H9 (cell line): Measurements from ENCODE around the gene ADORA2B. TPM values are rescaled to one million over a fixed set of nuclear protein-coding genes. Genes with fewer than 3 reads are reported as not detected.
"Not testable (repeated sequence)": the region's sequence is repeated elsewhere in the genome, so short reads cannot be mapped to it uniquely, and the experiment has no call there.

Source experiments
- DNase-seq: peaks from one replicate; pipeline ENCODE4 v3.0.0-alpha.2; 2017
- H2AFZ ChIP-seq: one replicate; pipeline ENCODE4 v1.6.1; 2013; ENCODE audit warnings: mild to moderate bottlenecking, low read length, control low read depth, moderate library complexity
- H2AK5ac ChIP-seq: 2 replicates; pipeline ENCODE4 v1.6.1; 2013; ENCODE audit warnings: low read length, control low read depth, mixed read lengths; ENCODE audit not compliant: insufficient read length
- H2BK120ac ChIP-seq: one replicate; pipeline ENCODE4 v1.6.1; 2013; ENCODE audit warnings: low read depth, mild to moderate bottlenecking, low read length, control low read depth, inconsistent platforms; ENCODE audit not compliant: poor library complexity, severe bottlenecking
- H2BK12ac ChIP-seq: 2 replicates; pipeline ENCODE4 v1.6.1; 2013; ENCODE audit warnings: low read length, control low read depth, mixed read lengths, low read depth; ENCODE audit not compliant: insufficient read length
- H2BK15ac ChIP-seq: 2 replicates; pipeline ENCODE4 v1.6.1; 2013; ENCODE audit warnings: low read depth, low read length, control low read depth
- H2BK20ac ChIP-seq: one replicate; pipeline ENCODE4 v1.6.1; 2013; ENCODE audit warnings: low read depth, mild to moderate bottlenecking, low read length, control low read depth, inconsistent platforms; ENCODE audit not compliant: poor library complexity, severe bottlenecking
- H2BK5ac ChIP-seq: 2 replicates; pipeline ENCODE4 v1.6.1; 2013; ENCODE audit warnings: low read length, control low read depth, mixed read lengths; ENCODE audit not compliant: insufficient read length
- H3K14ac ChIP-seq: 2 replicates; pipeline ENCODE4 v1.6.1; 2013; ENCODE audit warnings: low read length, control low read depth; ENCODE audit not compliant: insufficient read depth
- H3K18ac ChIP-seq: 2 replicates; pipeline ENCODE4 v1.6.1; 2013; ENCODE audit warnings: low read depth, mild to moderate bottlenecking, mixed read lengths, low read length, control low read depth; ENCODE audit not compliant: insufficient read length
- H3K23ac ChIP-seq: 2 replicates; pipeline ENCODE4 v1.6.1; 2013; ENCODE audit warnings: low read length, control low read depth, mixed read lengths, low read depth; ENCODE audit not compliant: insufficient read length
- H3K23me2 ChIP-seq: 2 replicates; pipeline ENCODE4 v1.6.1; 2013; ENCODE audit warnings: low read depth, mild to moderate bottlenecking, mixed read lengths, low read length, control low read depth; ENCODE audit not compliant: insufficient read length, poor library complexity, severe bottlenecking
- H3K27ac ChIP-seq: 2 replicates; pipeline ENCODE4 v1.5.1; 2013; ENCODE audit warnings: low read length, control low read depth, mixed read lengths, low read depth; ENCODE audit not compliant: insufficient read length
- H3K27me3 ChIP-seq: 2 replicates; pipeline ENCODE4 v1.6.1; 2013; ENCODE audit warnings: low read length, control low read depth, inconsistent platforms; ENCODE audit not compliant: insufficient read depth
- H3K4ac ChIP-seq: 2 replicates; pipeline ENCODE4 v1.6.1; 2013; ENCODE audit warnings: low read depth, mild to moderate bottlenecking, control low read depth, inconsistent platforms, low read length, moderate library complexity
- H3K4me1 ChIP-seq: 2 replicates; pipeline ENCODE4 v1.6.1; 2013; ENCODE audit warnings: low read length, control low read depth, inconsistent platforms; ENCODE audit not compliant: insufficient read depth
- H3K4me2 ChIP-seq: 2 replicates; pipeline ENCODE4 v1.6.1; 2013; ENCODE audit warnings: low read length, control low read depth, mixed read lengths; ENCODE audit not compliant: insufficient read length, insufficient read depth
- H3K56ac ChIP-seq: 2 replicates; pipeline ENCODE4 v1.6.1; 2013; ENCODE audit warnings: low read depth, mild to moderate bottlenecking, mixed read lengths, low read length, control low read depth; ENCODE audit not compliant: insufficient read length
- H3K79me1 ChIP-seq: 2 replicates; pipeline ENCODE4 v1.6.1; 2013; ENCODE audit warnings: low read depth, mild to moderate bottlenecking, moderate library complexity, low read length, control low read depth, inconsistent platforms; ENCODE audit not compliant: insufficient read depth, poor library complexity, severe bottlenecking
- H3K79me2 ChIP-seq: 2 replicates; pipeline ENCODE4 v1.6.1; 2013; ENCODE audit warnings: low read length, control low read depth, inconsistent platforms; ENCODE audit not compliant: insufficient read depth
- H3K9ac ChIP-seq: 2 replicates; pipeline ENCODE4 v1.6.1; 2013; ENCODE audit warnings: low read length, control low read depth, mixed read lengths; ENCODE audit not compliant: insufficient read length; ENCODE audit errors: extremely low read depth
- H3K9me3 ChIP-seq: one replicate; pipeline ENCODE4 v1.6.1; 2013; ENCODE audit warnings: low read depth, low read length, inconsistent platforms; ENCODE audit not compliant: control insufficient read depth
- H3T11ph ChIP-seq: one replicate; pipeline ENCODE4 v1.6.1; 2013; ENCODE audit warnings: mild to moderate bottlenecking, low read length, control low read depth, inconsistent platforms
- H4K20me1 ChIP-seq: one replicate; pipeline ENCODE4 v1.6.1; 2013; ENCODE audit not compliant: control insufficient read depth, insufficient read length, insufficient read depth
- H4K5ac ChIP-seq: 2 replicates; pipeline ENCODE4 v1.6.1; 2013; ENCODE audit warnings: low read depth, mild to moderate bottlenecking, mixed read lengths, low read length, control low read depth; ENCODE audit not compliant: insufficient read length
- H4K8ac ChIP-seq: replicated peaks from 2 replicates; pipeline ENCODE4 v1.6.1; 2013; ENCODE audit warnings: low read length, control low read depth, mixed read lengths, low read depth; ENCODE audit not compliant: insufficient read length
- H4K91ac ChIP-seq: 2 replicates; pipeline ENCODE4 v1.6.1; 2013; ENCODE audit warnings: low read depth, mild to moderate bottlenecking, moderate library complexity, mixed read lengths, low read length, control low read depth; ENCODE audit not compliant: insufficient read length
- H3K27ac Mint-ChIP-seq, 3 experiments: 2 replicates in 2 of 3; 3 replicates in 1 of 3; pipeline ENCODE4 v1.8.0; 2020 to 2021; ENCODE audit warnings: mixed read lengths in 3 of 3, mild to moderate bottlenecking in 1 of 3, moderate library complexity in 1 of 3
- H3K27me3 Mint-ChIP-seq: 2 replicates; pipeline ENCODE4 v1.8.0; 2021; ENCODE audit warnings: low read depth, mild to moderate bottlenecking, moderate library complexity, mixed read lengths
- H3K36me3 Mint-ChIP-seq, 3 experiments: 2 replicates in 2 of 3; 3 replicates in 1 of 3; pipeline ENCODE4 v1.8.0; 2020 to 2021; ENCODE audit warnings: low read depth in 3 of 3, mixed read lengths in 3 of 3; ENCODE audit not compliant: insufficient read depth in 1 of 3
- H3K4me1 Mint-ChIP-seq, 2 experiments: 2 replicates each; pipeline ENCODE4 v1.8.0; 2020; ENCODE audit warnings: mixed read lengths in 2 of 2
- H3K4me3 Mint-ChIP-seq, 2 experiments: 2 replicates in 1 of 2; 3 replicates in 1 of 2; pipeline ENCODE4 v1.8.0; 2020 to 2021; ENCODE audit warnings: mild to moderate bottlenecking in 2 of 2, mixed read lengths in 2 of 2, moderate library complexity in 1 of 2
- H3K9me3 Mint-ChIP-seq, 2 experiments: 2 replicates in 1 of 2; 3 replicates in 1 of 2; pipeline ENCODE4 v1.8.0; 2020; ENCODE audit warnings: mild to moderate bottlenecking in 2 of 2, mixed read lengths in 2 of 2, moderate library complexity in 1 of 2
- CTCF ChIP-seq: fragments of 200-600 bp; sonication (generic); conservative IDR thresholded peaks from 3 replicates; pipeline ENCODE4 v1.8.0; 2021; ENCODE audit warnings: antibody characterized with exemption, mild to moderate bottlenecking
- WGBS: extraction: QIAGEN DNeasy Blood & Tissue Kit; methylation state at CpG from one replicate; pipeline ENCODE4 v1.1.7; 2013; ENCODE audit warnings: missing lambda C conversion rate, low lambda C conversion rate, mixed read lengths; ENCODE audit not compliant: insufficient read length; ENCODE audit errors: extremely low coverage; 5-methylcytosine and 5-hydroxymethylcytosine counted together
- total RNA-seq: library from RNA; stranded (reverse); gene quantifications from 2 replicates; pipeline ENCODE4 v1.2.1, GENCODE V29; 2021

Gene ADORA2B
- total RNA-seq, 1 experiment from 2014 or later: 3.1 TPM

- no peaks in the 10 kb centered on the region for H3K4me1 ChIP-seq
- H3K56ac ChIP-seq: no peak overlapping the region
- H2BK15ac ChIP-seq: no peak overlapping the region
- H2AK5ac ChIP-seq: no peak overlapping the region
- TF ChIP-seq CTCF: no peak
- no peaks in the 10 kb centered on the region for H3K27me3 ChIP-seq
- no peak overlapping the region for H3K23ac ChIP-seq
- no peak overlapping the region for H4K91ac ChIP-seq
- no peaks in the 10 kb centered on the region for H3K36me3 Mint-ChIP-seq
- no peak overlapping the region for H4K8ac ChIP-seq
- H4K5ac ChIP-seq: no peak overlapping the region
- H2BK12ac ChIP-seq: no peak overlapping the region
- no peaks in the 10 kb centered on the region for H3K9me3 ChIP-seq
- H2AFZ ChIP-seq: no peak overlapping the region
- H3K9ac ChIP-seq: no peak overlapping the region
- H3K14ac ChIP-seq: no peak overlapping the region
- H3T11ph ChIP-seq: no peak overlapping the region
- no CpG with 5 or more reads among the region's 3 CpGs for WGBS
- peaks cover 0 to 3% of the 10 kb centered on the region in 2 experiments; a peak in 2 of 5 replicates for H3K9me3 Mint-ChIP-seq
- no peaks in the 10 kb centered on the region; the same call in 1 of the 2 replicates for H3K27me3 Mint-ChIP-seq
- H3K4ac ChIP-seq: no peak overlapping the region
- no peak overlapping the region for H3K27ac Mint-ChIP-seq
- no peak overlapping the region for H3K18ac ChIP-seq
- no peaks in the 10 kb centered on the region for H3K79me2 ChIP-seq
- no peak for DNase-seq
- H3K79me1 ChIP-seq: no peaks in the 10 kb centered on the region
- H2BK120ac ChIP-seq: no peak overlapping the region
- H3K4me2 ChIP-seq: no peak overlapping the region
- no peaks in the 10 kb centered on the region for H4K20me1 ChIP-seq
- no peak overlapping the region for H3K4me3 Mint-ChIP-seq
- no peak overlapping the region for H3K27ac ChIP-seq
- no peaks in the 10 kb centered on the region for H3K23me2 ChIP-seq
- H3K4me1 Mint-ChIP-seq: peaks cover 5 to 9% of the 10 kb centered on the region in 2 experiments
- no peak overlapping the region for H2BK20ac ChIP-seq
- no peak overlapping the region for H2BK5ac ChIP-seq
Measured at GRCh38 chr17:15896834-15897233, 48.1 kb upstream of the ADORA2B start.

- not testable (repeated sequence) for H3T11ph ChIP-seq, H3K79me1 ChIP-seq, H2AFZ ChIP-seq, H4K91ac ChIP-seq, H4K8ac ChIP-seq, H3K9me3 Mint-ChIP-seq, H3K14ac ChIP-seq, H3K27ac ChIP-seq, H2AK5ac ChIP-seq, H3K27ac Mint-ChIP-seq, H3K4me2 ChIP-seq, H3K27me3 Mint-ChIP-seq, H2BK20ac ChIP-seq, H4K5ac ChIP-seq, H3K56ac ChIP-seq, H3K9me3 ChIP-seq, H3K27me3 ChIP-seq, H3K4me3 Mint-ChIP-seq, H3K23me2 ChIP-seq, H3K79me2 ChIP-seq, H2BK12ac ChIP-seq, H4K20me1 ChIP-seq, H3K9ac ChIP-seq, H3K4me1 Mint-ChIP-seq, H2BK120ac ChIP-seq, H3K4me1 ChIP-seq, DNase-seq, H3K18ac ChIP-seq, H2BK5ac ChIP-seq, H2BK15ac ChIP-seq, H3K4ac ChIP-seq, H3K36me3 Mint-ChIP-seq, H3K23ac ChIP-seq
- no CpG with 5 or more reads among the region's 4 CpGs for WGBS
Measured at GRCh38 chr17:15899596-15899995, 45.3 kb upstream of the ADORA2B start.
